NCI-H2227 (cell line): ENCODE measurements around the gene SLC35A3.

Experiments
- DNase-seq: peaks from one replicate; lab custom pipeline; 2025; ENCODE audit not compliant: unreplicated experiment; lab: John Stamatoyannopoulos, UW

Gene SLC35A3

GRCh38 chr1:100075773-100076172, 106.0 kb downstream of the SLC35A3 start:
- DNase-seq, result no peak

GRCh38 chr1:100076319-100076718, 106.5 kb downstream of the SLC35A3 start:
- DNase-seq, result no peak

GRCh38 chr1:100076744-100077143, 106.9 kb downstream of the SLC35A3 start:
- DNase-seq, result no peak

GRCh38 chr1:100077531-100077930, 107.7 kb downstream of the SLC35A3 start:
- DNase-seq, result no peak

GRCh38 chr1:100080331-100080730, 110.5 kb downstream of the SLC35A3 start:
- DNase-seq, result no peak
